Ovary (tissue), 10 donors: ENCODE results near the gene DCTN1. TPM values are rescaled to one million over a fixed set of nuclear protein-coding genes. Genes with fewer than 3 reads are reported as not detected.

ENCODE experiments used
- DNase-seq, 5 donors: peaks; one replicate each; pipeline ENCODE4 v3.0.0-alpha.2; 2019 to 2020
- H3K27ac ChIP-seq, 2 donors: fragments of 200-600 bp; one replicate each; pipeline versions ENCODE4 v1.5.1 to v1.8.0; 2019 to 2022
- H3K27me3 ChIP-seq: fragments of 200-600 bp; one replicate; pipeline ENCODE4 v1.8.0; 2022
- H3K36me3 ChIP-seq: fragments of 200-600 bp; sonication (generic); one replicate; pipeline ENCODE4 v1.5.1; 2019
- H3K4me1 ChIP-seq: one replicate; pipeline ENCODE4 v1.8.1; 2013; ENCODE audit warnings: mild to moderate bottlenecking, moderate library complexity; ENCODE audit not compliant: insufficient read depth
- H3K4me3 ChIP-seq: fragments of 200-600 bp; sonication (generic); one replicate; pipeline ENCODE4 v1.5.1; 2017
- H3K9me3 ChIP-seq, 2 donors: fragments of 200-600 bp in 1 of 2; sonication (generic) in 1 of 2; one replicate each; pipeline versions ENCODE4 v1.5.1 to v1.8.1; 2013 to 2019; ENCODE audit warnings: mild to moderate bottlenecking in 1 of 2, moderate library complexity in 1 of 2
- EP300 ChIP-seq: sonication (generic); formaldehyde crosslinking; IDR thresholded peaks from one replicate; pipeline ENCODE4 v1.6.1; 2017; ENCODE audit warnings: antibody characterized with exemption
- POLR2A ChIP-seq: fragments of 450-650 bp; IDR thresholded peaks from one replicate; pipeline ENCODE4 v1.6.1; 2017; ENCODE audit warnings: antibody characterized with exemption, mild to moderate bottlenecking, moderate library complexity
- WGBS, 3 donors: extraction: QIAGEN DNeasy Blood & Tissue Kit in 1 of 3; methylation state at CpG; one replicate each; pipeline versions ENCODE4 v1.1.5 to v1.1.7; 2013 to 2017; 5-methylcytosine and 5-hydroxymethylcytosine counted together
- intact Hi-C, 4 donors: fragments of 100-400 bp; cut with DNase I; formaldehyde crosslinking; loops; one replicate each; pipeline versions ENCODE4 v1.11.0 to v1.15.1; 2022 to 2023
- long read RNA-seq, 3 donors: library from polyadenylated mRNA in 2 of 3; unstranded in 2 of 3; transcript quantifications; one replicate each; pipeline ENCODE4 v2.0.0 and lab custom pipeline, GENCODE V29; 2021 to 2026
- polyA plus RNA-seq, 2 donors: library from polyadenylated mRNA; stranded (reverse); fragments of 200-250 nt in 1 of 2; fragments of 350-450 nt in 1 of 2; fragmentation: Illumina TruSeq in 1 of 2; extraction: RNeasy Lipid Tissue Mini Kit (QIAGEN cat#74804) in 1 of 2; gene quantifications; one replicate each; pipeline ENCODE4 v1.2.3, GENCODE V29; 2013 to 2014
- total RNA-seq, 7 donors: library from RNA; depleted of rRNA in 2 of 7; stranded (reverse); fragments of >200 nt in 2 of 7; fragmentation: NEBNext Ultra II Directional in 3 of 7; extraction: Animal tissue kit (Norgen Biotek cat#: 25700) in 3 of 7; gene quantifications; one replicate each; pipeline versions ENCODE4 v1.1.0 to v1.2.4, GENCODE V29; 2016 to 2023
- TF ChIP-seq, protein P1 (sequence below), 3 donors: fragments of 450-650 bp in 2 of 3; fragments of 200-600 bp in 1 of 3; IDR thresholded peaks; one replicate each; pipeline versions ENCODE4 v1.5.1 to v1.8.0; 2016 to 2022; ENCODE audit warnings: antibody characterized with exemption in 3 of 3, mild to moderate bottlenecking in 1 of 3
- donor health status: DM: no; HTN: no; CAD: no; lungs with moderate emphysema.
- donor health status: DM: no; HTN: no; CAD: no.
- donor health status: Bipolar disorder and iron deficiency.
- donor health status: DM: yes; HTN: yes; CAD: no.
- donor health status: DM: no; HTN: no; CAD: no.
- donor health status: DM: yes; HTN: yes; CAD: no.

Gene DCTN1
- total RNA-seq (100 to 1,000 TPM in 5 of 7 donors, 10 to 100 TPM in 2; 58.5 to 127 (median 111) TPM), polyA plus RNA-seq (100 to 1,000 TPM in 1 of 2 donors, 10 to 100 TPM in 1; 59.5 to 108 TPM)
- long read RNA-seq, donor 1, full-length matches to known transcripts = 47 of 126 reads
- long read RNA-seq, donor 1, partial matches to known transcripts = 63 of 126 reads
- long read RNA-seq, donor 1, other reads (novel, unspliced or antisense) = 16 of 126 reads
- long read RNA-seq, donor 2, full-length matches to known transcripts = 17 of 23 reads
- long read RNA-seq, donor 2, partial matches to known transcripts = 6 of 23 reads
- long read RNA-seq, donor 2, other reads (novel, unspliced or antisense) = 0 of 23 reads
- long read RNA-seq, donor 3, full-length matches to known transcripts = 322 of 443 reads
- long read RNA-seq, donor 3, partial matches to known transcripts = 60 of 443 reads
- long read RNA-seq, donor 3, other reads (novel, unspliced or antisense) = 61 of 443 reads

DNA sequence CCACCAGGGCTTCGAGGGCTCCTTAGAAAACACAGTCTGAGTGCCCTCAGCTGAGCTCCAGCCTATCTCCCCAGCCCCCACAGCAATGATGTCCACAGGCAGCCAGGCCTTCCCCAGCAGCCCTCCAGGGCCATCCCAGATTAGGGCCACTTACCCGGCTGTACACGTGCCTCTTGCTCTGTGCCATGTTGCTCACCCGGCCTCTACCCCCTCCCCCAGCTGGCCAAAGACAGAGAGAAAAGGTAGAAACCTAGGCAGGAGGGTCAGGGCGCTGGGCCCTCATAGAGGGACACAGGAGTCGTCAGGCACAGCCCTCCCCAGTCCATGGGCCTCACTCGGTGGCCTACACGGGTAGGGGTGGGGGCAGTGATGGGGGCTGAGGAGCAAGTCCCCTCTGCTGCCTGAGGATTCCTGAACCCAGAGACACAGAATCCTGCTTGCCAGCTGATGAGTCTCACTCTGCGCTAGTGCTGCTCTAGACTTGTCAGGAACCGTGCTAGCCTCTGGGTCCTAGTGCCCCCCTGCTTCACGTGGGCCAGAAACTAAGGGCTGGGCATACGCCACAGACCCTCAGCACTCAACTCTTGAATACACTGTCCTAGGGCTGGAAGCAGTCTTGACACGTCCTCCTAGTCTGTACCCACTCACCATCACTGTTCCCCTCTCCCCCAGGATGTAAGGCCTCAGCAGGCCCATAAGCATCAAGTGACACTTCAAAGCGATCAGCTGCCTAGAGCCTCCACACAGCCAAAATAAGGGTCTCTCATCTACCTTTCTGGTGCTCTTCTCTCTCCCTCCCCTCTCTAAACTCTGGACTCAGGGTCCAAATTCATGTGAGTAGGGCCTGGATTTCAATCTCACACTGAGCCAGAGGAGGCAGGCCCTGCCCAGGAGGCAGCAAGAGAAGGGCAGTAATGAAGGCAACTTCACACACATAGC lies at the start of gene DCTN1:
TSS of gene DCTN1 (minus strand) at position 461 of the 939 bp plus-strand sequence. CDS start at position 187, 274 bp downstream.
- peaks cover 16% of the 10 kb centered on the region for H3K4me1 ChIP-seq
- no peaks in the 10 kb centered on the region for H3K27me3 ChIP-seq
- no peak within 1 kb of the TSS for H3K27ac ChIP-seq
- WGBS, 3 donors = 12 to 16% (median 14%) methylated on average over 14 of the region's 14 CpGs
- intact Hi-C loops = no loop called here
- peak within 1 kb of the TSS; percentile 39 for H3K4me3 ChIP-seq
- TF ChIP-seq POLR2A (no peak), EP300 (no peak)
- TF ChIP-seq, protein P1, sequence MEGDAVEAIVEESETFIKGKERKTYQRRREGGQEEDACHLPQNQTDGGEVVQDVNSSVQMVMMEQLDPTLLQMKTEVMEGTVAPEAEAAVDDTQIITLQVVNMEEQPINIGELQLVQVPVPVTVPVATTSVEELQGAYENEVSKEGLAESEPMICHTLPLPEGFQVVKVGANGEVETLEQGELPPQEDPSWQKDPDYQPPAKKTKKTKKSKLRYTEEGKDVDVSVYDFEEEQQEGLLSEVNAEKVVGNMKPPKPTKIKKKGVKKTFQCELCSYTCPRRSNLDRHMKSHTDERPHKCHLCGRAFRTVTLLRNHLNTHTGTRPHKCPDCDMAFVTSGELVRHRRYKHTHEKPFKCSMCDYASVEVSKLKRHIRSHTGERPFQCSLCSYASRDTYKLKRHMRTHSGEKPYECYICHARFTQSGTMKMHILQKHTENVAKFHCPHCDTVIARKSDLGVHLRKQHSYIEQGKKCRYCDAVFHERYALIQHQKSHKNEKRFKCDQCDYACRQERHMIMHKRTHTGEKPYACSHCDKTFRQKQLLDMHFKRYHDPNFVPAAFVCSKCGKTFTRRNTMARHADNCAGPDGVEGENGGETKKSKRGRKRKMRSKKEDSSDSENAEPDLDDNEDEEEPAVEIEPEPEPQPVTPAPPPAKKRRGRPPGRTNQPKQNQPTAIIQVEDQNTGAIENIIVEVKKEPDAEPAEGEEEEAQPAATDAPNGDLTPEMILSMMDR (IDR thresholded peaks at IDR 0.05) = no peak
- no peaks in the 10 kb centered on the region for H3K9me3 ChIP-seq
- DNase-seq = peak; percentile 37 to 61 (median 48)
- H3K36me3 ChIP-seq = no peaks in the 10 kb centered on the region

- DNase-seq = no peak
- no peak overlapping the region for H3K27ac ChIP-seq
- H3K36me3 ChIP-seq = no peaks in the 10 kb centered on the region
- 72 to 78% (median 77%) methylated on average over 5 of the region's 5 CpGs for WGBS, 3 donors
- no peak overlapping the region for H3K4me3 ChIP-seq
- TF ChIP-seq, protein P1 (IDR thresholded peaks at IDR 0.05) = no peak
- TF ChIP-seq EP300 (no peak), POLR2A (no peak)
- intact Hi-C loops = no loop called here
- no peaks in the 10 kb centered on the region for H3K27me3 ChIP-seq
- no peaks in the 10 kb centered on the region for H3K4me1 ChIP-seq
- H3K9me3 ChIP-seq = no peaks in the 10 kb centered on the region
Measured at GRCh38 chr2:74428675-74429074, 48.6 kb upstream of the DCTN1 start.

GRCh38 chr2:74427551-74427950 lies 47.4 kb upstream of the DCTN1 start:
- Histone ChIP-seq H3K36me3 (no peaks in the 10 kb centered on the region), H3K4me3 (no peak overlapping the region), H3K9me3 (no peaks in the 10 kb centered on the region), H3K27ac (no peak overlapping the region), H3K27me3 (no peaks in the 10 kb centered on the region), H3K4me1 (no peaks in the 10 kb centered on the region)
- intact Hi-C loops = no loop called here
- 57 to 80% (median 59%) methylated on average over 3 of the region's 3 CpGs for WGBS, 3 donors
- no peak for TF ChIP-seq EP300
- TF ChIP-seq, protein P1 (IDR thresholded peaks at IDR 0.05) = no peak
- TF ChIP-seq POLR2A = no peak
- no peak for DNase-seq

DNA sequence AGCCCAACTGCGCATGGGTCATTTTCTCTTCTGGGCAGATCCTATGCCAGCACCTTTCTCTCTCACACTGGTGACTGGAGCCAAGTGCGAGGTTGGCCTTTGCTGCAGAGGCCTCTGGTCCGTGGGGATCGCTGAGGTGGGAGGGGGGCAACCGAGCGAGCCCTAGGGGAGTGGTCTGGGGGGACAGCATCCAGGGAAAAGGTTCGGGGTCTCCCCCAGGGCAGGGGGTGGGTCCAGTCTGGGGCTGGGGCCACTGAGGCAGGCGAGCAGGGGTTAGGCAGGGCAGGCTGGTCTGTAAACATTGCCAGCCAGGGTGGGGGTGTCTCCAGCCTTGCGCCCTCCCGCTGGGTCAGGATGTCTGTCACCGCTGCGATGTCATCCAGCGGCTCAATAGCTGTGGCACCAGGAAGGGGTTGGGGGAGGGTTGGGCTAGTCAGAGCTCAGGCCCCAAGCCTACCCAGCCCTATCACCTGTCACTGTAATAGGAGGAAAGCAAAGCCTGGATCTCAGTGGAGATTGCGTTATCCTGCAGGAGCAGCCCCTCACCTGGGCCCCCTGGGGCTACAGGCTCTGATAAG lies 46.2 kb upstream of the DCTN1 start:
- Histone ChIP-seq H3K36me3 (no peaks in the 10 kb centered on the region), H3K27me3 (no peaks in the 10 kb centered on the region), H3K4me1 (peaks cover 2% of the 10 kb centered on the region), H3K27ac (no peak overlapping the region), H3K4me3 (no peak overlapping the region), H3K9me3 (no peaks in the 10 kb centered on the region)
- WGBS, 3 donors = 75 to 80% (median 77%) methylated on average over 13 to 14 of the region's 14 CpGs
- no peak for DNase-seq
- intact Hi-C loops = no loop called here
- TF ChIP-seq EP300 = no peak
- TF ChIP-seq, protein P1 (IDR thresholded peaks at IDR 0.05) = no peak
- no peak for TF ChIP-seq POLR2A
